PC-3 (cell line): ENCODE results near the gene CDK5RAP2.

ENCODE experiments used
- EZH2 ChIP-seq: fragments of 300-600 bp; sonication (generic); IDR thresholded peaks from one replicate; pipeline ENCODE4 v1.6.1; 2017; ENCODE audit warnings: antibody characterized with exemption, mild to moderate bottlenecking, low read length; ENCODE audit not compliant: unreplicated experiment
- EZH2phosphoT487 ChIP-seq: fragments of 300-600 bp; sonication (generic); IDR thresholded peaks from 2 replicates; pipeline ENCODE4 v1.6.1; 2018; ENCODE audit warnings: mild to moderate bottlenecking, antibody characterized with exemption, low read length, borderline replicate concordance
- TF ChIP-seq, protein P1 (sequence below): fragments of 300-600 bp; sonication (generic); conservative IDR thresholded peaks from 2 replicates; pipeline ENCODE4 v1.5.1; 2017; ENCODE audit warnings: antibody characterized with exemption, low read depth, mild to moderate bottlenecking, low read length

GRCh38 chr9:120528829-120529228, 51.1 kb downstream of the CDK5RAP2 start:
- TF ChIP-seq, protein P1, sequence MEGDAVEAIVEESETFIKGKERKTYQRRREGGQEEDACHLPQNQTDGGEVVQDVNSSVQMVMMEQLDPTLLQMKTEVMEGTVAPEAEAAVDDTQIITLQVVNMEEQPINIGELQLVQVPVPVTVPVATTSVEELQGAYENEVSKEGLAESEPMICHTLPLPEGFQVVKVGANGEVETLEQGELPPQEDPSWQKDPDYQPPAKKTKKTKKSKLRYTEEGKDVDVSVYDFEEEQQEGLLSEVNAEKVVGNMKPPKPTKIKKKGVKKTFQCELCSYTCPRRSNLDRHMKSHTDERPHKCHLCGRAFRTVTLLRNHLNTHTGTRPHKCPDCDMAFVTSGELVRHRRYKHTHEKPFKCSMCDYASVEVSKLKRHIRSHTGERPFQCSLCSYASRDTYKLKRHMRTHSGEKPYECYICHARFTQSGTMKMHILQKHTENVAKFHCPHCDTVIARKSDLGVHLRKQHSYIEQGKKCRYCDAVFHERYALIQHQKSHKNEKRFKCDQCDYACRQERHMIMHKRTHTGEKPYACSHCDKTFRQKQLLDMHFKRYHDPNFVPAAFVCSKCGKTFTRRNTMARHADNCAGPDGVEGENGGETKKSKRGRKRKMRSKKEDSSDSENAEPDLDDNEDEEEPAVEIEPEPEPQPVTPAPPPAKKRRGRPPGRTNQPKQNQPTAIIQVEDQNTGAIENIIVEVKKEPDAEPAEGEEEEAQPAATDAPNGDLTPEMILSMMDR = no peak
- TF ChIP-seq EZH2 (no peak), EZH2phosphoT487 (no peak)
